Tibial artery (tissue), 4 donors: ENCODE data around the gene CNTROB.

Experiments used
- DNase-seq, 2 donors: peaks; one replicate each; pipeline ENCODE4 v3.0.0-alpha.2; 2019
- H3K27ac ChIP-seq, 2 donors: fragments of 200-600 bp; sonication (generic) in 1 of 2; 1 replicate in 1 of 2; 2 replicates in 1 of 2; pipeline ENCODE4 v1.5.1; 2018 to 2019; ENCODE audit warnings: mild to moderate bottlenecking in 1 of 2
- H3K27me3 ChIP-seq, 2 donors: fragments of 200-600 bp; sonication (generic) in 1 of 2; one replicate each; pipeline versions ENCODE4 v1.5.1 to v1.6.0; 2016 to 2019
- H3K36me3 ChIP-seq, 3 donors: fragments of 200-600 bp; sonication (generic) in 2 of 3; one replicate each; pipeline ENCODE4 v1.5.1; 2016 to 2019; ENCODE audit warnings: mild to moderate bottlenecking in 2 of 3
- H3K4me1 ChIP-seq, 4 donors: fragments of 200-600 bp; sonication (generic) in 2 of 4; 1 replicate in 3 of 4; 2 replicates in 1 of 4; pipeline ENCODE4 v1.5.1; 2016 to 2019
- H3K4me3 ChIP-seq, 2 donors: fragments of 200-600 bp; sonication (generic) in 1 of 2; 1 replicate in 1 of 2; 2 replicates in 1 of 2; pipeline ENCODE4 v1.5.1; 2018 to 2019; ENCODE audit warnings: mild to moderate bottlenecking in 2 of 2
- H3K9me3 ChIP-seq, 3 donors: fragments of 200-600 bp; sonication (generic) in 1 of 3; one replicate each; pipeline ENCODE4 v1.5.1; 2016 to 2019
- CTCF ChIP-seq, 2 experiments: fragments of 200-600 bp in 1 of 2; fragments of 450-650 bp in 1 of 2; IDR thresholded peaks; one replicate each; pipeline ENCODE4 v1.5.1; 2017 to 2019; ENCODE audit warnings: antibody characterized with exemption in 2 of 2, mild to moderate bottlenecking in 1 of 2, moderate library complexity in 1 of 2
- intact Hi-C: fragments of 100-400 bp; cut with DNase I; formaldehyde crosslinking; loops from one replicate; pipeline ENCODE4 v1.15.0; 2023; ENCODE audit warnings: low total_unique reads

The CNTROB gene

GRCh38 chr17:7940034-7940433 lies 8.0 kb downstream of the CNTROB start:
- Histone ChIP-seq H3K27me3 (no peaks in the 10 kb centered on the region), H3K27ac (no peak overlapping the region), H3K9me3 (no peaks in the 10 kb centered on the region), H3K4me1 (no peaks in the 10 kb centered on the region), H3K36me3 (peaks cover 48 to 91% (median 61%) of the 10 kb centered on the region in 3 donors), H3K4me3 (no peak overlapping the region)
- no peak for DNase-seq
- no peak for TF ChIP-seq CTCF (IDR thresholded peaks at IDR 0.05)
- intact Hi-C loops = no loop called here

GRCh38 chr17:7940743-7941142 lies 8.7 kb downstream of the CNTROB start:
- Histone ChIP-seq H3K27ac (no peak overlapping the region), H3K4me3 (no peak overlapping the region), H3K9me3 (no peaks in the 10 kb centered on the region), H3K27me3 (no peaks in the 10 kb centered on the region), H3K36me3 (peaks cover 55 to 93% (median 68%) of the 10 kb centered on the region in 3 donors), H3K4me1 (no peaks in the 10 kb centered on the region)
- intact Hi-C loops = no loop called here
- TF ChIP-seq CTCF (IDR thresholded peaks at IDR 0.05) = no peak
- DNase-seq = no peak

- no peaks in the 10 kb centered on the region for H3K9me3 ChIP-seq
- H3K36me3 ChIP-seq = peaks cover 65 to 96% (median 81%) of the 10 kb centered on the region in 3 donors
- intact Hi-C loops = no loop called here
- no peak for DNase-seq
- no peak overlapping the region for H3K4me3 ChIP-seq
- no peak for TF ChIP-seq CTCF (IDR thresholded peaks at IDR 0.05)
- H3K4me1 ChIP-seq = no peaks in the 10 kb centered on the region
- no peaks in the 10 kb centered on the region for H3K27me3 ChIP-seq
- no peak overlapping the region for H3K27ac ChIP-seq
Observed at GRCh38 chr17:7943291-7943690, 11.3 kb downstream of the CNTROB start.

- no peak overlapping the region for H3K27ac ChIP-seq
- intact Hi-C loops = no loop called here
- peaks cover 69 to 96% (median 89%) of the 10 kb centered on the region in 3 donors for H3K36me3 ChIP-seq
- no peak overlapping the region for H3K4me3 ChIP-seq
- no peaks in the 10 kb centered on the region for H3K27me3 ChIP-seq
- no peak for DNase-seq
- TF ChIP-seq CTCF (IDR thresholded peaks at IDR 0.05) = no peak
- H3K4me1 ChIP-seq = no peaks in the 10 kb centered on the region
- no peaks in the 10 kb centered on the region for H3K9me3 ChIP-seq
Observed at GRCh38 chr17:7944326-7944725, 12.3 kb downstream of the CNTROB start.

GRCh38 chr17:7945651-7946050 lies 13.6 kb downstream of the CNTROB start:
- H3K4me3 ChIP-seq = no peak overlapping the region
- intact Hi-C loops = no loop called here
- no peaks in the 10 kb centered on the region for H3K27me3 ChIP-seq
- no peak overlapping the region for H3K27ac ChIP-seq
- DNase-seq = no peak
- TF ChIP-seq CTCF (IDR thresholded peaks at IDR 0.05) = no peak
- no peaks in the 10 kb centered on the region for H3K9me3 ChIP-seq
- no peaks in the 10 kb centered on the region for H3K4me1 ChIP-seq
- peaks cover 59 to 93% (median 80%) of the 10 kb centered on the region in 3 donors for H3K36me3 ChIP-seq

- Histone ChIP-seq H3K4me3 (no peak overlapping the region), H3K27ac (no peak overlapping the region), H3K4me1 (no peaks in the 10 kb centered on the region), H3K27me3 (no peaks in the 10 kb centered on the region), H3K9me3 (no peaks in the 10 kb centered on the region), H3K36me3 (peaks cover 53 to 86% (median 72%) of the 10 kb centered on the region in 3 donors)
- intact Hi-C loops = no loop called here
- no peak for TF ChIP-seq CTCF (IDR thresholded peaks at IDR 0.05)
- DNase-seq = no peak
Observed at GRCh38 chr17:7946441-7946840, 14.4 kb downstream of the CNTROB start.
